ENCODE measurements around the gene PPARG.

PPARG gene

DNA sequence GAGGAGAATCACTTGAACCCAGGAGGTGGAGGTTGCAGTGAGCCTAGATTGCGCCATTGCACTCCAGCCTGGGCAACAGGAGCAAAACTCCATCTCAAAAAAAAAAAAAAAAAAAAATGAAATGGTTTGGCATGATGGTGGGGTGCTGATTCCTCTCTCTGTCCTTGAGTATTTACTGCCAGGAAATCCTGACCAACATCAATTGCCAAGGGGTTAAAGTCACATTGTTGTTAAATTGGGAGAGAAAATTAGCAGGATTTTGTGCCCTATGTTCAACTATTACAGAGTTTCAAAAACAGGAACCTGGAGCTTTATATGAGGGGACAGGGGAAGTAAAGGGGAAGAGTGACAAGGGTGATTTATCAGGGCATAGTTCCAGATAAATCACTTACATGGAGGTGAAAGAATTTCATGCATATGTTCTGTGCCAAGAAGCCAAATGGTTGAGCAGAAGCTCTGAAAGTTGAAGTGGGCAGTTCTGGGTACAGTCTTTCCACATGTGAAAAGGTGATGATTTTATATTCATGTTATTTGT, 124.9 kb downstream of the PPARG start:
- in situ Hi-C loops (cut with MboI; ENCODE audit: low pct_unique_long_range_greater_than_20kb, low sequenced_read_pairs, unreplicated experiment) = no loop called here
- TF ChIP-seq, protein P1, sequence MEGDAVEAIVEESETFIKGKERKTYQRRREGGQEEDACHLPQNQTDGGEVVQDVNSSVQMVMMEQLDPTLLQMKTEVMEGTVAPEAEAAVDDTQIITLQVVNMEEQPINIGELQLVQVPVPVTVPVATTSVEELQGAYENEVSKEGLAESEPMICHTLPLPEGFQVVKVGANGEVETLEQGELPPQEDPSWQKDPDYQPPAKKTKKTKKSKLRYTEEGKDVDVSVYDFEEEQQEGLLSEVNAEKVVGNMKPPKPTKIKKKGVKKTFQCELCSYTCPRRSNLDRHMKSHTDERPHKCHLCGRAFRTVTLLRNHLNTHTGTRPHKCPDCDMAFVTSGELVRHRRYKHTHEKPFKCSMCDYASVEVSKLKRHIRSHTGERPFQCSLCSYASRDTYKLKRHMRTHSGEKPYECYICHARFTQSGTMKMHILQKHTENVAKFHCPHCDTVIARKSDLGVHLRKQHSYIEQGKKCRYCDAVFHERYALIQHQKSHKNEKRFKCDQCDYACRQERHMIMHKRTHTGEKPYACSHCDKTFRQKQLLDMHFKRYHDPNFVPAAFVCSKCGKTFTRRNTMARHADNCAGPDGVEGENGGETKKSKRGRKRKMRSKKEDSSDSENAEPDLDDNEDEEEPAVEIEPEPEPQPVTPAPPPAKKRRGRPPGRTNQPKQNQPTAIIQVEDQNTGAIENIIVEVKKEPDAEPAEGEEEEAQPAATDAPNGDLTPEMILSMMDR (IDR thresholded peaks at IDR 0.05; ENCODE audit: extremely low read depth, insufficient read depth, missing control alignments) = no peak
- no peak for DNase-seq (ENCODE audit: low spot score)

DNA sequence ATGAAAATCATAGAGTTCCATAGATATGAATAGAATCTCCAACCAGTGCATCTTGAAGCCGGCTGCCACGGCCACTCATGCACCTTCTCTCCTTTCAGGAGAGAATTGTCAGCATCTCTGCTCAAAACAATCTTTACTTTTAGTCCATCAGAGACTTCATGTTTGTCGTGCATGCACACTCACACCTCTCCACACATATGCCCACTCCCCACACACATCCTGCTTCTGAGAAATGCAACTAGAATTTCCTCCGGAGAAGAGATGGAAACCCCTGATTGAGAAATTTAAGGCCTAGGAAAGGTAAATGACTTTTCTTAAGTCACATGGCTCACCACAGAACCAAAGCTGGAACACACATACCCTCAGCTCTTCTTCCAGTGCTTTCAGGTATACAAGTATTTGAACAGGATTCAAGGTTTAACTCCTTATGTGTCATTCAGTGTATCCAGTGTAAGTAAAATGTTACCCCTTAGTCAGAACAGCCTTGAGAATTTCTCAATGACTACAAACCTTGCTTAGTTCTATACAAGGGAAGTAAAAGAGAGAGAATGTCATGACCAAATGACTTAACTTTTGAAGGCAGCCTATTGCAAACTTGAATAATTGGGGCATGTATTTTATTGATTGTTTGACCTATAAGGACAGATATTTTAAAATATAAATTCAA, 126.3 kb downstream of the PPARG start:
- DNase-seq (ENCODE audit: low spot score) = no peak
- in situ Hi-C loops (cut with MboI; ENCODE audit: low pct_unique_long_range_greater_than_20kb, low sequenced_read_pairs, unreplicated experiment) = no loop called here
- TF ChIP-seq, protein P1 (IDR thresholded peaks at IDR 0.05; ENCODE audit: extremely low read depth, insufficient read depth, missing control alignments) = no peak

DNA sequence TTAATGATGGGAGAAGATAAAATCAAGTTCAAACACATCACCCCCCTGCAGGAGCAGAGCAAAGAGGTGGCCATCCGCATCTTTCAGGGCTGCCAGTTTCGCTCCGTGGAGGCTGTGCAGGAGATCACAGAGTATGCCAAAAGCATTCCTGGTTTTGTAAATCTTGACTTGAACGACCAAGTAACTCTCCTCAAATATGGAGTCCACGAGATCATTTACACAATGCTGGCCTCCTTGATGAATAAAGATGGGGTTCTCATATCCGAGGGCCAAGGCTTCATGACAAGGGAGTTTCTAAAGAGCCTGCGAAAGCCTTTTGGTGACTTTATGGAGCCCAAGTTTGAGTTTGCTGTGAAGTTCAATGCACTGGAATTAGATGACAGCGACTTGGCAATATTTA, 127.9 kb downstream of the PPARG start:
- in situ Hi-C loops (cut with MboI; ENCODE audit: low pct_unique_long_range_greater_than_20kb, low sequenced_read_pairs, unreplicated experiment) = no loop called here
- TF ChIP-seq, protein P1 (IDR thresholded peaks at IDR 0.05; ENCODE audit: extremely low read depth, insufficient read depth, missing control alignments) = no peak

DNA sequence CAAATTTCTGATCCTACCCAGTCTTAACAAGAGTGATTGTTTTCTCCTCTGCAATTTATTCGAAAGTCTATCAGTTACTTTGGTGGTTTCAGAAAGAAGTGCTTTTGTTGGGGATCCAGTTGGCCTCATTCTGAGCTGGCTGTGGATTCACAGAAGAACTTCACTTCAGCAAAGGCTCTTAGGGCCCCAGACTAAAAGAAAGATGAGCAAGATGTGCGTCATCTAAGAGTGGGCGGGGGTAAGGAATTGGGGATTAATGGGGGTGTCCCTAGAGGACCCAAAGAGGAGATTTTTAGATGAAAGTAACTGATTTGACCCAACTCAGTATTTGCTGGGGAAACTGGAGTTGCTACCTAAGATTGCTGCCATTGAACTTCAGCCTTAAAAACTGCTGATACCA, 131.5 kb downstream of the PPARG start:
- in situ Hi-C loops (cut with MboI; ENCODE audit: low pct_unique_long_range_greater_than_20kb, low sequenced_read_pairs, unreplicated experiment) = no loop called here
- no peak for DNase-seq (ENCODE audit: low spot score)
- TF ChIP-seq, protein P1 (IDR thresholded peaks at IDR 0.05; ENCODE audit: extremely low read depth, insufficient read depth, missing control alignments) = no peak

More for the DNA sequence above, 127.9 kb downstream of the PPARG start:
- no peak for DNase-seq (ENCODE audit: low spot score)

DNA sequence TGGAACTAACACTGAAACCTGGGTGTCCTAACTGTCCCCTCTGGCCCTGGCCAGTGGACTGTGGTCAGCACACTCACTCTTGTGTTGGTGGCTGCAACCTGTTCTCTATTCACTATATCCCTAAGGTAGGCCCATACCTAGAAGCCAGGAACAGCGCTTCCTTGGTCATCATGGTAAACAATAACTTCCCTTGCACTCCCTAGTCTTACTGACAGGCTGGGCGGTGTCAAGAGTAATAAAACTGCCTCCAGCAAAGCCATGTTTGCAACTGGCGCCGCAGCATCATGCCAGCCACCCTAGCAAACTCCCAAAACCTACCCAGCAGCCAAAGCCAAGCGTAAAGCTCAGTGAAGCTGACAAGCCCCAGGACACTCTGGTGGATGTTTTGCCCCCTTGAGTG, 132.3 kb downstream of the PPARG start:
- DNase-seq (ENCODE audit: low spot score) = no peak
- in situ Hi-C loops (cut with MboI; ENCODE audit: low pct_unique_long_range_greater_than_20kb, low sequenced_read_pairs, unreplicated experiment) = no loop called here
- TF ChIP-seq, protein P1 (IDR thresholded peaks at IDR 0.05; ENCODE audit: extremely low read depth, insufficient read depth, missing control alignments) = no peak

DNA sequence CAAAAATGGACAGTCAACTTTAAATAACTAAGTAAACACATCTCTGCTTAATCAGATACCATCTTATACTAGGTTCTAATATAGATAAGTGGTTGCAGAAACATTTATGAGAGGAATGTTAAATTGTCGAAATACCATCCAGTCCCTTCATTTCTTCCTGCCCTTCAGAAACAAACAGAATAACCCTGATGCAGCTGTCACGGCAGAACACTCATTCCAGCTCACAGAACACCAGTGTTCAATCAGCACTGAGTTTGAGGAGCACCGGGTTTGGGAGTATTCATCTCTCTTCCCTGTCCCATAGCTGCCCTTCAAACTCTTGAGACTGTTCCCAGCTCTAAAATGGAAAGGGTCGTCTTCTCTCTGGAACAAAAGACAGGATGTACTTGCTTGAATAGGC, 134.3 kb downstream of the PPARG start:
- in situ Hi-C loops (cut with MboI; ENCODE audit: low pct_unique_long_range_greater_than_20kb, low sequenced_read_pairs, unreplicated experiment) = no loop called here
- DNase-seq (ENCODE audit: low spot score) = no peak
- TF ChIP-seq, protein P1 (IDR thresholded peaks at IDR 0.05; ENCODE audit: extremely low read depth, insufficient read depth, missing control alignments) = no peak
